T-helper 17 cell (primary cell): ENCODE data around the gene SRC. TPM values are rescaled to one million over a fixed set of nuclear protein-coding genes. Genes with fewer than 3 reads are reported as not detected.

Experiments used
- ATAC-seq: fragments of 150-1000 bp; cut with Tn5 transposase; 2 replicates; pipeline ENCODE4 v1.10.0; 2021; ENCODE audit warnings: mild to moderate bottlenecking, moderate library complexity
- DNase-seq, 3 donors: peaks; one replicate each; pipeline versions ENCODE4 v3.0.0 to v3.0.0-alpha.2; 2020 to 2021
- H3K9me3 ChIP-seq: one replicate; pipeline ENCODE4 v1.7.0; 2013; ENCODE audit warnings: low read length, mild to moderate bottlenecking; ENCODE audit not compliant: control insufficient read depth, poor library complexity, severe bottlenecking
- H3K27ac Mint-ChIP-seq: one replicate; pipeline ENCODE4 v1.8.0; 2022; ENCODE audit warnings: mild to moderate bottlenecking, moderate library complexity, mixed read lengths
- H3K27me3 Mint-ChIP-seq: one replicate; pipeline ENCODE4 v1.8.0; 2022; ENCODE audit warnings: mixed read lengths
- H3K36me3 Mint-ChIP-seq: one replicate; pipeline ENCODE4 v1.8.0; 2022; ENCODE audit warnings: low read depth, mixed read lengths
- H3K4me1 Mint-ChIP-seq: one replicate; pipeline ENCODE4 v1.8.0; 2022; ENCODE audit warnings: mild to moderate bottlenecking, mixed read lengths
- H3K4me3 Mint-ChIP-seq: one replicate; pipeline ENCODE4 v1.8.0; 2022; ENCODE audit warnings: mild to moderate bottlenecking, moderate library complexity, mixed read lengths
- total RNA-seq, 4 donors: library from RNA in 2 of 4; stranded (reverse) in 2 of 4; gene quantifications; one replicate each; pipeline ENCODE4 v1.2.3 and lab custom pipeline; 2022 to 2026

Gene SRC
- total RNA-seq, 2 donors from 2014 or later: 6.2 to 22.8 TPM

DNA sequence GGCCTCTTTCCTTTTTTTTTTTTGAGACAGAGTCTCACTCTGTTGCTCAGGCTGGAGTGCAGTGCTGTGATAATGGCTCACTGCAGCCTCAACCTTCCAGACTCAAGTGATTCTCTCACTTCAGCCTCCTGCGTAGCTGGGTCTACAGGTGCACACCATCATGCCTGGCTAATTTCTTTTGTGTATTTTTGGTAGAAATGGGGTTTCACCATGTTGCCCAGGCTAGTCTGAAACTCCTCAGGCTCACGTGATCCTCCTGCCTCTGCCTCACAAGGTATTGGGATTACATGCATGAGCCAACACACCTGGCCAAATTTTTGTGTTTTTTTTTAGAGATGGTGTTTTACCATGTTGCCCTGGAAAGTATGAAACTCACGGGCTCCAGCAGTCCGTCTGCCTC, 29.3 kb downstream of the SRC start:
- ATAC-seq: no peak
- H3K36me3 Mint-ChIP-seq: peaks cover 3% of the 10 kb centered on the region

DNA sequence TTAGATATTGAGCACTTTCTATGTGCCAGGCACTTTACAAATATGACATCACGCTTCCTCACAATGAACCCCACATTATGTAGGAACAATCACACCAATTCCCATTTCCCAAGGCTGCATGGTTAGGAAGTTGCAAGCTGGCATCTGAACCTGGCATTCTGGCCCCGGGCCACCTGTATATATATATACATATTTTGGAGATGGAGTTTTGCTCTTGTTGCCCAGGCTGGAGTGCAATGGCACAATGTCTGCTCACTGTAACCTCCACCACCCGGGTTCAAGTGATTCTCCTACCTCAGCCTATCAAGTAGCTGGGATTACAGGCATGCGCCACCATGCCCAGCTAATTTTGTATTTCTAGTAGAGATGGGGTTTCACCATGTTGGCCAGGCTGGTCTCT, 30.4 kb downstream of the SRC start:
- H3K36me3 Mint-ChIP-seq: peaks cover 2% of the 10 kb centered on the region
- no peak overlapping the region for H3K27ac Mint-ChIP-seq
- ATAC-seq (no peak), DNase-seq (no peak)
- H3K27me3 Mint-ChIP-seq: no peaks in the 10 kb centered on the region
- H3K4me3 Mint-ChIP-seq: no peak overlapping the region
- H3K4me1 Mint-ChIP-seq: peaks cover 5% of the 10 kb centered on the region
- no peaks in the 10 kb centered on the region for H3K9me3 ChIP-seq

More for the DNA sequence above, 29.3 kb downstream of the SRC start:
- H3K4me1 Mint-ChIP-seq: peaks cover 5% of the 10 kb centered on the region
- no peaks in the 10 kb centered on the region for H3K9me3 ChIP-seq
- no peak overlapping the region for H3K27ac Mint-ChIP-seq
- DNase-seq: no peak
- H3K27me3 Mint-ChIP-seq: no peaks in the 10 kb centered on the region
- no peak overlapping the region for H3K4me3 Mint-ChIP-seq

DNA sequence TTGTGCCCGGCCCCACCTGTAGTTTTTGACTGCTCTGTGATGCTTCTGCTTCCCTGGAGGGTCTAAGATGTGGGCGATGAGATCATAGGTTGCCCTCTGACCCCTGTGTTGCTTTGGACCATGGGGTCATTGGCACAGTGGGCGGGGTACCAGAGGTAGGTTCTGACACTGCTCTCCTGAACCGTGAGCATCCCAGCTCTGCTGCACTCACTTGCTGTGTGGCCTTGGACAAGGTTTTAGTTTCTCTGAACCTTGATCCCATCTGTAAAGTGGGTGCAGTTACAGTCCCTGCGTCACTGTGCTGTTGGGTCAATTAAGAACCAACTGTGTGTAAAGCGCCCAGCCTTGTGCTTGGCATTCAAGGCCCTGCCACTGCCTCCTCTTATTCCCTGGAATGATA, 30.9 kb downstream of the SRC start:
- H3K27me3 Mint-ChIP-seq: no peaks in the 10 kb centered on the region
- peaks cover 5% of the 10 kb centered on the region for H3K4me1 Mint-ChIP-seq
- no peak for DNase-seq
- H3K27ac Mint-ChIP-seq: no peak overlapping the region
- H3K9me3 ChIP-seq: no peaks in the 10 kb centered on the region
- H3K36me3 Mint-ChIP-seq: no peaks in the 10 kb centered on the region
- ATAC-seq: no peak
- no peak overlapping the region for H3K4me3 Mint-ChIP-seq

DNA sequence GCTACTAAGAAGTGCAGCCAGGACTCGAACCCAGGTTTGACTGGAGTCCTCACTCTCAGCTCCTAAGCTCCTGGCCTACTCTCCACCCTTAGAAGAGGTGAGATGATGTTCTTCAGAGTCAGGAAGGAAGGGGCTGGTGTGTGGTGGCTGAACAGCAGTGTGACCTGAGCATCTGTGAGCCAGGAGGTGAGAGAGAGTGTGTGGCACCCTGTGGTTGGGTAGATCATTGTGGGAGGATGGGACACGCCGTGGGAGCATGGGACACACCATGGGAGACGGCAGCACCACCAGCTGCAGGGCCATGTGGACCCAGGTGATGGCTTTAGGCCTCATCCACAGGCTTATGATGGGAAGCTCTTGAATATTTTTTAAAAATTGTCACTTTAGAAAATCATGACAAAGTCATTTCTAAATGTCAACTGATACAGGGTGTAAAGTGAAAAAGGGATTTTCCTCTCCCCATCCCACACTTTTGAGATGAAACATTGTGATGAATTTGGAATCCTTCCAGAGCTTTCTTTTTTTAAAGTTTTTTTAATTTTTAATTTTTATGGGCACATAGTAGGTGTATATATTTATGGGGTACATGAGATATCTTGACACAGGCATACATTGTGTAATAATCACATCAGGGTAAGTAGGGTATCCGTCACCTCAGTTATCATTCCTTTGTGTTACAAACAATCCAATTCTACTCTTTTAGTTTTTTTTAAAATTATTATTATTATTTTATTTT, 31.6 kb downstream of the SRC start:
- DNase-seq (no peak), ATAC-seq (peak; percentile 44)
- Mint-ChIP-seq H3K27ac (no peak overlapping the region), H3K4me3 (no peak overlapping the region), H3K4me1 (peaks cover 5% of the 10 kb centered on the region), H3K27me3 (no peaks in the 10 kb centered on the region), H3K36me3 (no peaks in the 10 kb centered on the region)
- H3K9me3 ChIP-seq: no peaks in the 10 kb centered on the region

DNA sequence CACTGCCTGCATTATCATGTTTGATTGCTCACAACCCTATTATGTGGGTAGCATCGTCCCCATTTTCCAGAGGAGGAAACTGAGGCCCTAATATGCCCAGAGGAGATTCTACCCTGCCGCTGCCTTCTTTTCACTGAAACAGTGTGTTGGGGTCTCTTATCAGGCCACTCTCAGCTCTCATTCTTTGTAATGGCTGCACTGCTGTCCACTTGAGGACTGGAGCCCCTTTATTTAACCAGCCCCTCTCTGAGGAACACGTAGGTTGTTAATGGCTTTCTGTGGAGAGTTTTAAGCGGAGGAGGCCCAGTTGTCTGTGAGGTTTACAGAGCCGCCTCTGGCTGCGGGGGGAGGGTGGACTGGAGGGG, 32.5 kb downstream of the SRC start:
- Mint-ChIP-seq H3K27me3 (no peaks in the 10 kb centered on the region), H3K27ac (no peak overlapping the region), H3K4me1 (peaks cover 5% of the 10 kb centered on the region), H3K4me3 (no peak overlapping the region), H3K36me3 (no peaks in the 10 kb centered on the region)
- ATAC-seq (no peak), DNase-seq (no peak)
- H3K9me3 ChIP-seq: no peaks in the 10 kb centered on the region

DNA sequence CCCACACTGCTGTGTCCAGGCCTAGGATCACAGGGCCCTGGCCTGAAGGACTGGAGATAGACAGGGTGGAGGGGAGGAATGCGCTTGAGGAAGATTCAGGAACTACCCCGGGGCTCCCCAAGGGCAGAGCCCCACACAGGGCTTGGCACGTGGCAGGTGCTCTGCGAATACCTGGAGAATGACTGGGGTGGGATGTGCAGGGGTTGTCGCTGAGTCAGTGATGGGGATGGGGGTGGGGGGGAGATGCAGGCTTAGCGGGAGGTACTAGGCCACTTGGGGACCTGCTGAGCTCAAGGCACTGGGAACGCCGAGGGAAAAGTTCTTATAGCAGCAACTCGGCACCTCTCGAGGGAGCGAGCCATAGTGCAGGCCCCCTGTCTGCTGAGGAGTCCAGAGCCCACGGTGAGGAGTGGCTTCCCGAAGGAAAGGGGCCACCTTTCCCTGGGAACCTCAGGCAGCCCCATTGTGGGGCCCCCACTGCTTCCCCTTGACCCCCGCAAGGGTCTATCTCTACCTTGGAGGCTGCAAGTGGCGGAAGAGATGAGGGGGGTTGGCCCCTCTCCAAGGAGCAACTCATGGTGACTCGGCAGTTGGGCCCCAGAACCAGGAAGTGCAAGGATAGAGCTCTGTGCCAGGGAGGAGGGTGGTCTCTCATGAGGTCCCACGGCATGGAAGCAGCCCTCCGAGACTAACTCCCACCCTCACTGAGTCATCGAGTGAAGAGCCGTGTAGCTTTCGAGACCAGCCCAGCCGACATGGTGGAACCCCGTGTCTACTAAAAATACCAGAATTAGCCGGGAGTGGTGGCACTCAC, 33.1 kb downstream of the SRC start:
- no peaks in the 10 kb centered on the region for H3K9me3 ChIP-seq
- DNase-seq (no peak), ATAC-seq (no peak)
- H3K4me1 Mint-ChIP-seq: peaks cover 5% of the 10 kb centered on the region
- no peak overlapping the region for H3K4me3 Mint-ChIP-seq
- no peak overlapping the region for H3K27ac Mint-ChIP-seq
- no peaks in the 10 kb centered on the region for H3K27me3 Mint-ChIP-seq
- H3K36me3 Mint-ChIP-seq: no peaks in the 10 kb centered on the region

DNA sequence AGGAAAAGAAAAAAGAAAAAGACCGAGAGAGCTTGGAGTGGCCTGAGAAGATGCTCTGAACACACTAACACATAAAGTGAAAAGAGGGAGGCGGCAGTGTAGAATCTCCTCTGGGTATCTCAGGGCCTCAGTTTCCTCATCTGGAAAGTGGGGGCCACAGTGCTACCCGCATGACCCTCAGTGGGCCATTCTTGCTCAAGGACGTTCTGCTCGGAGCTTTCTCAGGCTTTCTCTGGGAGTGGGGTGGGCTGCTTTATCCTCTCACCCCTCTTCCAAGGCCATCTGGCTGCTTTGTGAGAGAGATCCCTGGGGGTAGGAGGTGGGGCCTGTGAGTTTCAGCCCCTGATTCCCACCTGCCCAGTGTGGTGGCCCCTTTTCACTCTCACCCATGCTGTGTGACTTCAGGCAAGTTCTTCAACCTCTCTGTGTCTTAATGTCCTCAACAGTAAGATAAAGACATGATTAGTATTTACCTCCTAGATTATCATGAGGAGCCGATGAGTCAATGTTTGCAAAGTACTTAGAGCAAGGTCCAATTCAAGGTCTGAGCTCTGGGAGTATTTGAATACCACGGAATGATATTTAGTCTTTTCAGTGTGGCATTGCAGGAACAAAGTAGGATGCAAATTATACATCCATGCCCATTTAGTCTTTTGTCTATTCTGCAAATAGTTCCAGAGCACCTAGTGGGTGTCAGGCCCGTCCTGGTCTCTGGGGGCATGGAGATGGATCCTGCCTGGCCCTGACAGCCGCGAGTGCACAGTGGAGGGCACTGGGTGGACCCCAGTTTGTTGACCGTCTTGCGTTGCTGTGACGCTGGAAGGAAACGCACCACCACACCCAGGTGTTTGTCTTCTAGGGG, 34.3 kb downstream of the SRC start:
- peaks cover 10% of the 10 kb centered on the region for H3K4me1 Mint-ChIP-seq
- no peaks in the 10 kb centered on the region for H3K27me3 Mint-ChIP-seq
- DNase-seq (no peak), ATAC-seq (no peak)
- no peaks in the 10 kb centered on the region for H3K9me3 ChIP-seq
- H3K27ac Mint-ChIP-seq: no peak overlapping the region
- H3K36me3 Mint-ChIP-seq: no peaks in the 10 kb centered on the region
- H3K4me3 Mint-ChIP-seq: no peak overlapping the region

DNA sequence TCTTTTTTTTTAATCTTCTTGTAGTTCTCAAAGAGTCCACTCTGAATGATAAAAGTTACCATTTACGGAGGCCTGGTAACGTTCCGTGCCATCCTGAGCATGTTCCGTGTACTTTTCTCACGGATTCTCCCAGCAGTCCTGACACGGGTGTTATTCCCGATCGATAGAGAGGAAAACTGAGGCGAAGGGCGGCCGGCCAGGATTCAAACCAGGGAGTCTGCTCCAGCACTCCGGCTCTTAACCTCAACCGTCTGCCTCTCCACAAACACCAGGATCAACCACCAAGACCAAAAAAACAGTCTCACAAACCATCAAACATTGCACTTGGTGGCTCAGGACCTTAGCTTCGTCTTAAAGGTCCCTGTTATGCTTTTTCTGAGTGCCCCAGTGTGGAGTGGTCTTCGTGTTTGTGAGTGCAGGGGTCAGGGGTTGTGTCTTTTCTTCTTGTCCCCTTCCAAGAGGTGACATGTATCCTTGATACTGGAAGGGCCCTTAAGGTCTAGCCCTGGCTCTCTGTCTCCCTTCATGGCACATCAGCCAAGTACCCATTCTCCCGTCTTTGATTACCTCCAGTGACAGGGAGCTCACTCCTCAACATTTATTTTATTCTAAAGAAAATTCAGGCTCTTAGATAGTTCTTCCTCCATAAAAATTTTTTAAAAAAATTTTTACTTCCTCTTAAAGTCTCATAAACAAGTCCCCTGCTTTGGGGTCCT, 35.1 kb downstream of the SRC start:
- no peak overlapping the region for H3K27ac Mint-ChIP-seq
- H3K36me3 Mint-ChIP-seq: no peaks in the 10 kb centered on the region
- no peak overlapping the region for H3K4me3 Mint-ChIP-seq
- DNase-seq: no peak
- no peaks in the 10 kb centered on the region for H3K27me3 Mint-ChIP-seq
- H3K4me1 Mint-ChIP-seq: peaks cover 10% of the 10 kb centered on the region
- ATAC-seq: no peak
- no peaks in the 10 kb centered on the region for H3K9me3 ChIP-seq

DNA sequence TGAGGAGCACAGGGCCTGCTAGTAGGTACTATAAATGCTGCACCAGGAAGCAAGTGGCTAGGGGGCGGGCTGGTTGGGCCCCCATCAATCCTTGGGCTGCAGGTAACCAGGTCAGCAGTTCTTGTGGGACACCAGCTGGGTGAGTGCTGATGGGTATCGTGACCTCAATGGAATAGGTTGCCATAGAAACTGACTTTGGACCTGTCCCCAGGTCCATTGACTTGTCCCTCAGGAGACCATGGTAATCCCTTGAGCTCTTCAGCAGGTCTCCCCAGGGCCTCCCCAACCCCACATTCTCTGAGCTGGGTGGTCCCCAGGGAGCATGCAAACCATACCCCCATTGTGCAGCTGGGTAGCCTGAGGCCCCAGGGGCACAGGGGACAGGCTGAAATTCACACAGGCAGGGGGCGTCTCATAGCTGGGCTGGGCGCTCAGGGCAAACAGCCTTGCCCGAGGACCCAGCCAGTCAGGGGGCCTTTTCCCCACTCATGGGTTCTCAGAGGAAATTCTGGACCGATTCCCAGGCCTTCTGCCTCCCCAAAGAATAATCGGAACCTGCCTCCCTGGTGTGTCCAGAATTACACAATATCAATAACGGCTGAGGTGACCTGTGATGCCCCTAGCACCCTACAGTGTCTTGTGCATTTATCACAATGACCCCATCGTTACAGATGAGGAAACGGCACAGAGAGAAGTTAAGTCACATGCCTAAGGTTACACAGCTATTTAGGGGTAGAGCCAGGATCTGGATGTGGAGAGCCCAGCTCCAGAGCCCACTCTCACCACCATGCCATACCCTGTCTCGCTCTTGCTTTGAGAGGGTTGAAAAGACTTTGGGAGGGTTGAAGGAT, 35.9 kb downstream of the SRC start:
- peaks cover 10% of the 10 kb centered on the region for H3K4me1 Mint-ChIP-seq
- ATAC-seq: no peak
- no peaks in the 10 kb centered on the region for H3K9me3 ChIP-seq
- no peak for DNase-seq
- H3K4me3 Mint-ChIP-seq: no peak overlapping the region
- H3K27me3 Mint-ChIP-seq: no peaks in the 10 kb centered on the region
- peak overlapping the region; percentile 61 for H3K27ac Mint-ChIP-seq
- H3K36me3 Mint-ChIP-seq: no peaks in the 10 kb centered on the region

DNA sequence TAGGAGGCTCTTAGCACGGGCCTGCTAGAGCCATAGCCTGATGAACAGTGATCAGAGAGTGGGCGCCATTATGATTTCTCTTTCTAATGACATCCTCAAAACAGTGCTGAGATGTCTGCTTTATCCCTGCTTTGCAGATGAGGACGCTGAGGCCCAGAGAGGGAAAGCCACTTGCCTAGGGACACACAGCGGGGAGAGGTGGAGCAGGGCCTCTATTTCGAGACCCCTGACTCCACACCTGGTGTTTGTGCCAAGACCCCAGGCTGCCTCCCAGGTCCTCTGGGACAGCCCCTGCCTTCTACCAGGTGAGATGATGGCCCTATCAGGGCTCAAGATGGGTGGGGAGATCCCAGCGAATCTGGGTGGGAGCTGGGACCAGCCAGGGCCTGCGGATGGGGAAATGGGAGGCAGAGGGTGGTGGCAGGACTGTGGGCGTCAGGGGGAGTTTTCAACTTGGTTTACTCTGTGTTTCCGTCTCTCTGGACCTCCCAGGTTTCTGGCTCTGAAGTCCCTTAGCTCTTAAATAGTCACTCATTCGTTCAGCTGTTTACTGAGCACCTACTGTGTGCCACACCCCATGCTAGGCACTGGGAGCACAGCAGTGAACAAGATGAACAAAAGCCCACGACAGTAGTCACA, 36.7 kb downstream of the SRC start:
- H3K27me3 Mint-ChIP-seq: no peaks in the 10 kb centered on the region
- no peak for ATAC-seq
- DNase-seq: no peak

DNA sequence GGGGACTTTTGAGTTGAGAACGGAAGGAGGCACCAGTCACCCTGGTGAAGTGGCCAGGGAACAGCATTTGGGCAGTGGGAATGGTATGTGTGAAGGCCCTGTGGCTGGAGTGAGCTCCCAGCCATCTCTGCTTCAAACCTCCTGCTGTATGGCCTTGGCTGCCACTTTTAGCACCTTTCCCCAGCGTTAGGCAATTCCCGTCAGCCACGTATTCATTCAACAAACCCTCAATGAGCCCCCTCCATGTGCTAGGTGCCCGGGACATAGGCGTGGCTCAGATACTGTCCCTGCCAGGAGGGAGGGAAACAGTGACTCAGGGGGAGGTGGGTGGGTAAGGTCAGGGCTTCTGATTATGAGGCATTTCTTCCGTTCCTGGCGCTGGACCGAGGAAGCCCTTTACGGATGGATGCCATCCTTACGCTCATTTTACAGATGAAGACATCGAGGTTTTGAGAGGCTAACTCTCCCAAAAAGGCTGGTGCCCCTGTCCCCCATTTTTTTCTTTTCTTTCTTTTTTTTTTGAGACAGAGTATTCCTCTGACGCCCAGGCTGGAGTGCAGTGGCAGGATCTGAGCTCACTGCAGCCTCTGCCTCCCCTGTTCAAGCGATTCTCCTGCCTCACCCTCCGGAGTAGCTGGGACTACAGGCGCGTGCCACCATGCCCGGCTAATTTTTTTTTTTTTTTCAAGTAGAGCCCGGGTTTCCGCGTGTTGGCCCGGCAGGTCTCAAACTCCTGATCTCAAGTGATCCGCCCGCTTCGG, 37.5 kb downstream of the SRC start:
- ATAC-seq: no peak
- no peaks in the 10 kb centered on the region for H3K9me3 ChIP-seq
- no peak for DNase-seq
- no peaks in the 10 kb centered on the region for H3K27me3 Mint-ChIP-seq
- peak overlapping the region; percentile 71 for H3K4me3 Mint-ChIP-seq
- H3K36me3 Mint-ChIP-seq: no peaks in the 10 kb centered on the region
- peaks cover 5% of the 10 kb centered on the region for H3K4me1 Mint-ChIP-seq
- H3K27ac Mint-ChIP-seq: peak overlapping the region; percentile 61

More for the DNA sequence above, 36.7 kb downstream of the SRC start:
- no peaks in the 10 kb centered on the region for H3K9me3 ChIP-seq
- H3K4me1 Mint-ChIP-seq: peaks cover 5% of the 10 kb centered on the region
- H3K27ac Mint-ChIP-seq: peak overlapping the region; percentile 61
- peak overlapping the region; percentile 71 for H3K4me3 Mint-ChIP-seq
- no peaks in the 10 kb centered on the region for H3K36me3 Mint-ChIP-seq
